PC-9 (cell line): Measurements from ENCODE around the gene AOPEP. TPM values are rescaled to one million over a fixed set of nuclear protein-coding genes. Genes with fewer than 3 reads are reported as not detected.

ENCODE experiments used
- BruUV-seq: library from RNA; stranded (reverse); fragments of 400-500 nt; replicated peaks from 2 replicates; lab custom pipeline; 2021; lab: Mats Ljungman, UMichigan
- CTCF ChIA-PET: fragments of 300-600 bp; sonication (Branson Sonifier 250); formaldehyde crosslinking; loops from one replicate; lab custom pipeline; 2022; ENCODE audit warnings: antibody characterized with exemption; lab: Charles Lee
- POLR2A ChIA-PET: fragments of 300-600 bp; sonication (Branson Sonifier 250); formaldehyde crosslinking; loops from one replicate; lab custom pipeline; 2022; ENCODE audit warnings: antibody characterized with exemption; ENCODE audit not compliant: unreplicated experiment; lab: Charles Lee
- DNase-seq, 2 experiments: peaks; one replicate each; pipeline versions ENCODE4 v3.0.0 to v3.0.0-alpha.2; 2015 to 2022; ENCODE audit warnings: mixed read lengths in 1 of 2
- H2AFZ ChIP-seq: fragments of 200-600 bp; sonication (generic); 2 replicates; pipeline ENCODE4 v1.8.1; 2017; ENCODE audit warnings: antibody characterized with exemption
- H3F3A ChIP-seq: fragments of 200-600 bp; sonication (generic); 2 replicates; pipeline ENCODE4 v1.8.1; 2017; ENCODE audit warnings: antibody characterized with exemption, mild to moderate bottlenecking, low read depth; ENCODE audit not compliant: insufficient read depth
- H3K27ac ChIP-seq: fragments of 200-600 bp; sonication (generic); 2 replicates; pipeline ENCODE4 v1.6.1; 2016; ENCODE audit warnings: mixed run types
- H3K27me3 ChIP-seq: fragments of 200-600 bp; sonication (generic); 2 replicates; pipeline ENCODE4 v1.6.1; 2016; ENCODE audit warnings: low read depth, mixed run types; ENCODE audit not compliant: insufficient read depth
- H3K36me3 ChIP-seq: fragments of 200-600 bp; sonication (generic); 2 replicates; pipeline ENCODE4 v1.6.1; 2016; ENCODE audit warnings: low read depth, mixed run types
- H3K4me1 ChIP-seq: fragments of 200-600 bp; sonication (generic); replicated peaks from 2 replicates; pipeline ENCODE4 v1.6.1; 2016; ENCODE audit warnings: mixed run types; ENCODE audit not compliant: insufficient read depth
- H3K4me2 ChIP-seq: fragments of 200-600 bp; sonication (generic); 2 replicates; pipeline ENCODE4 v1.6.1; 2017; ENCODE audit warnings: mixed run types
- H3K4me3 ChIP-seq: fragments of 200-600 bp; sonication (generic); 2 replicates; pipeline ENCODE4 v1.6.1; 2016; ENCODE audit warnings: mixed run types
- H3K79me2 ChIP-seq: fragments of 200-600 bp; sonication (generic); 2 replicates; pipeline ENCODE4 v1.6.1; 2017; ENCODE audit warnings: low read depth, mixed run types
- H3K9me2 ChIP-seq: fragments of 200-600 bp; sonication (generic); 2 replicates; pipeline ENCODE4 v1.8.1; 2017; ENCODE audit warnings: mild to moderate bottlenecking; ENCODE audit not compliant: insufficient read depth
- H3K9me3 ChIP-seq: fragments of 200-600 bp; sonication (generic); 2 replicates; pipeline ENCODE4 v1.8.1; 2016; ENCODE audit warnings: low read depth; ENCODE audit not compliant: insufficient read depth
- H4K20me1 ChIP-seq: fragments of 200-600 bp; sonication (generic); 2 replicates; pipeline ENCODE4 v1.8.1; 2017; ENCODE audit not compliant: insufficient read depth
- EZH2 ChIP-seq: fragments of 200-600 bp; sonication (generic); IDR thresholded peaks from 2 replicates; pipeline ENCODE4 v1.8.0; 2017; ENCODE audit warnings: antibody characterized with exemption, low read depth
- intact Hi-C: fragments of 100-400 bp; cut with micrococcal nuclease; formaldehyde crosslinking; loops from one replicate; pipeline ENCODE4 v1.10.0; 2022; ENCODE audit not compliant: unreplicated experiment
- total RNA-seq: library from RNA; stranded (reverse); gene quantifications from 2 replicates; pipeline ENCODE4 v1.2.3, GENCODE V29; 2021
- TF ChIP-seq, protein P1 (sequence below): fragments of 200-600 bp; sonication (generic); conservative IDR thresholded peaks from 2 replicates; pipeline ENCODE4 v1.6.1; 2017; ENCODE audit warnings: mixed run types, antibody characterized with exemption, mild to moderate bottlenecking, moderate library complexity

The AOPEP gene
- total RNA-seq, 1 experiment from 2014 or later, result 90.0 TPM

- H3K9me2 ChIP-seq, result no peaks in the 10 kb centered on the region
- peak in 1 of 2 experiments; percentile 28 for DNase-seq
- intact Hi-C loops, result no loop called here
- no peak overlapping the region for H2AFZ ChIP-seq
- ChIA-PET CTCF (no interaction called here), POLR2A (no interaction called here)
- H3K4me2 ChIP-seq, result no peak overlapping the region
- no peaks in the 10 kb centered on the region for H3K9me3 ChIP-seq
- H3K36me3 ChIP-seq, result no peaks in the 10 kb centered on the region
- peaks cover 31% of the 10 kb centered on the region for H3F3A ChIP-seq
- no TSS peak for BruUV-seq
- H3K27me3 ChIP-seq, result no peaks in the 10 kb centered on the region
- no peak overlapping the region for H3K27ac ChIP-seq
- H3K79me2 ChIP-seq, result no peaks in the 10 kb centered on the region
- H3K4me3 ChIP-seq, result no peak overlapping the region
- no peaks in the 10 kb centered on the region for H4K20me1 ChIP-seq
- H3K4me1 ChIP-seq, result peaks cover 38% of the 10 kb centered on the region
- TF ChIP-seq EZH2, result no peak
- TF ChIP-seq, protein P1, sequence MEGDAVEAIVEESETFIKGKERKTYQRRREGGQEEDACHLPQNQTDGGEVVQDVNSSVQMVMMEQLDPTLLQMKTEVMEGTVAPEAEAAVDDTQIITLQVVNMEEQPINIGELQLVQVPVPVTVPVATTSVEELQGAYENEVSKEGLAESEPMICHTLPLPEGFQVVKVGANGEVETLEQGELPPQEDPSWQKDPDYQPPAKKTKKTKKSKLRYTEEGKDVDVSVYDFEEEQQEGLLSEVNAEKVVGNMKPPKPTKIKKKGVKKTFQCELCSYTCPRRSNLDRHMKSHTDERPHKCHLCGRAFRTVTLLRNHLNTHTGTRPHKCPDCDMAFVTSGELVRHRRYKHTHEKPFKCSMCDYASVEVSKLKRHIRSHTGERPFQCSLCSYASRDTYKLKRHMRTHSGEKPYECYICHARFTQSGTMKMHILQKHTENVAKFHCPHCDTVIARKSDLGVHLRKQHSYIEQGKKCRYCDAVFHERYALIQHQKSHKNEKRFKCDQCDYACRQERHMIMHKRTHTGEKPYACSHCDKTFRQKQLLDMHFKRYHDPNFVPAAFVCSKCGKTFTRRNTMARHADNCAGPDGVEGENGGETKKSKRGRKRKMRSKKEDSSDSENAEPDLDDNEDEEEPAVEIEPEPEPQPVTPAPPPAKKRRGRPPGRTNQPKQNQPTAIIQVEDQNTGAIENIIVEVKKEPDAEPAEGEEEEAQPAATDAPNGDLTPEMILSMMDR, result no peak
These were observed 178.3 kb downstream of the AOPEP start for GRCh38 chr9:94904806-94905205.

DNA sequence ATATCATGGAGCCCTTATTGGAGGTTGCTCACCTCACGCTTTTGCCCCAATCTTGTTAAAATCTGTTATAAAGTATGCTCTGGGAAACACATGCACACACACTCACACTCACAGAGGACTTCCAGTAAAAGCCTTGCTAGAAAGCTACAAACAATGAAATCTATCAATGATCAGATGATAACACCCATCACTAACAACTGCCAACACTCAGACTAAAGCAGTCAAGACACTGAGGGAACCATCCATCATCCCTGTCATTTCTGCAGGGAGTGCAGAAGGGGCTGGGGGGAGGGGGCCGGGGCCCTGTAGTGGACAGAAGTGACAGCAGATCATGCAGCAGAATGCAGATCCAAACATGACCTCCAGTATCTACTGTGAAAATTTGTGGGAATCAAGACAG is 179.1 kb downstream of the AOPEP start:
- POLR2A ChIA-PET, result no interaction called here
- CTCF ChIA-PET, result no interaction called here

GRCh38 chr9:94906181-94906580 is 179.7 kb downstream of the AOPEP start:
- BruUV-seq, result no TSS peak

More for the DNA sequence above, 179.1 kb downstream of the AOPEP start:
- Histone ChIP-seq H4K20me1 (no peaks in the 10 kb centered on the region), H3F3A (peaks cover 23% of the 10 kb centered on the region), H3K79me2 (no peaks in the 10 kb centered on the region), H3K9me3 (no peaks in the 10 kb centered on the region), H3K4me1 (peaks cover 30% of the 10 kb centered on the region), H2AFZ (no peak overlapping the region), H3K4me2 (no peak overlapping the region), H3K36me3 (no peaks in the 10 kb centered on the region), H3K27ac (no peak overlapping the region), H3K4me3 (no peak overlapping the region), H3K27me3 (no peaks in the 10 kb centered on the region), H3K9me2 (no peaks in the 10 kb centered on the region)
- intact Hi-C loops, result no loop called here
- DNase-seq, result peak in 1 of 2 experiments; percentile 15
- BruUV-seq, result no TSS peak
- TF ChIP-seq, protein P1, result no peak
- TF ChIP-seq EZH2, result no peak

More at GRCh38 chr9:94906181-94906580, 179.7 kb downstream of the AOPEP start:
- POLR2A ChIA-PET, result no interaction called here
- intact Hi-C loops, result no loop called here
- Histone ChIP-seq H3F3A (peaks cover 21% of the 10 kb centered on the region), H3K36me3 (no peaks in the 10 kb centered on the region), H3K4me3 (no peak overlapping the region), H3K79me2 (no peaks in the 10 kb centered on the region), H3K9me3 (no peaks in the 10 kb centered on the region), H3K4me2 (no peak overlapping the region), H3K9me2 (no peaks in the 10 kb centered on the region), H3K4me1 (peaks cover 27% of the 10 kb centered on the region), H4K20me1 (no peaks in the 10 kb centered on the region), H3K27ac (no peak overlapping the region), H3K27me3 (no peaks in the 10 kb centered on the region), H2AFZ (no peak overlapping the region)
- peak in 1 of 2 experiments; percentile 8 for DNase-seq
- CTCF ChIA-PET, result interaction anchor here (0.6 kb wide), 1 partner anchor 13 kb away, joined by 3 read pairs; no protein-coding TSS in a partner anchor
- no peak for TF ChIP-seq EZH2
- TF ChIP-seq, protein P1, result no peak
